Keratinocyte (primary cell): ENCODE results near the gene GLRX2.

Experiments
- EZH2 ChIP-seq: IDR thresholded peaks from one replicate; pipeline ENCODE4 v1.6.1; 2012; ENCODE audit warnings: inconsistent platforms, mild to moderate bottlenecking, low read length, moderate library complexity
- TF ChIP-seq, protein P1 (sequence below), 3 experiments: IDR thresholded peaks in 1 of 3; conservative IDR thresholded peaks in 1 of 3; optimal IDR thresholded peaks in 1 of 3; 2 replicates in 2 of 3; 3 replicates in 1 of 3; pipeline versions ENCODE3 to v1.5.1; 2011; ENCODE audit warnings: low read length in 3 of 3, mild to moderate bottlenecking in 3 of 3, moderate library complexity in 2 of 3, control low read depth in 1 of 3, inconsistent platforms in 1 of 3; ENCODE audit not compliant: insufficient read depth in 2 of 3; ENCODE audit errors: extremely low read depth in 1 of 3

DNA sequence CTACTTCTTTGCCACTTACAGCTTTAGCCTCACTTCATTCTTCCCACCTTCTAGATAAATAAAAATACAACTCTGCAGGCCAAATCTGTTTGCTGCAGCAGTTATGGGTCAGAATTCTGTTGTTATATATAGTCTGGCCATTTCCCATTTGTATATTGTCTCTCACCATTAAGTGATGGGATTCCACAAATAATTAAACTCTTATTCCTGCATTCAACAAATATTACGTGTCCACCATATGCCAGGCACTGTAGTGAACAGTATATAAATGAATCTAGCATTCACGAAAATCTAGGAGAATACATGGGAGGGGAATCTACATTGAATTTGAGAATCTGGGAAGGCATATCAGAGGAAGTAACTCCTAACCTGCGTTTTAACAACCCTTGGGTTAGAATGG lies 5.7 kb upstream of the GLRX2 start:
- TF ChIP-seq, protein P1, sequence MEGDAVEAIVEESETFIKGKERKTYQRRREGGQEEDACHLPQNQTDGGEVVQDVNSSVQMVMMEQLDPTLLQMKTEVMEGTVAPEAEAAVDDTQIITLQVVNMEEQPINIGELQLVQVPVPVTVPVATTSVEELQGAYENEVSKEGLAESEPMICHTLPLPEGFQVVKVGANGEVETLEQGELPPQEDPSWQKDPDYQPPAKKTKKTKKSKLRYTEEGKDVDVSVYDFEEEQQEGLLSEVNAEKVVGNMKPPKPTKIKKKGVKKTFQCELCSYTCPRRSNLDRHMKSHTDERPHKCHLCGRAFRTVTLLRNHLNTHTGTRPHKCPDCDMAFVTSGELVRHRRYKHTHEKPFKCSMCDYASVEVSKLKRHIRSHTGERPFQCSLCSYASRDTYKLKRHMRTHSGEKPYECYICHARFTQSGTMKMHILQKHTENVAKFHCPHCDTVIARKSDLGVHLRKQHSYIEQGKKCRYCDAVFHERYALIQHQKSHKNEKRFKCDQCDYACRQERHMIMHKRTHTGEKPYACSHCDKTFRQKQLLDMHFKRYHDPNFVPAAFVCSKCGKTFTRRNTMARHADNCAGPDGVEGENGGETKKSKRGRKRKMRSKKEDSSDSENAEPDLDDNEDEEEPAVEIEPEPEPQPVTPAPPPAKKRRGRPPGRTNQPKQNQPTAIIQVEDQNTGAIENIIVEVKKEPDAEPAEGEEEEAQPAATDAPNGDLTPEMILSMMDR (optimal IDR thresholded peaks at IDR 0.05 in 1 of 3, IDR thresholded peaks at IDR 0.05 in 1 of 3, conservative IDR thresholded peaks at IDR 0.05 in 1 of 3; ENCODE audit: extremely low read depth in 1 of 3, insufficient read depth in 2 of 3, low read length in 3 of 3): no peak
- no peak for TF ChIP-seq EZH2
